ENCODE results near the gene ABLIM1. TPM values are rescaled to one million over a fixed set of nuclear protein-coding genes. Genes with fewer than 3 reads are reported as not detected.

ABLIM1 gene
- total and polyA plus RNA-seq, 10 of the 15 experiments (the other 5 are each of a cell fraction or from before 2014, with no cell fraction given) = 14.2 to 50.5 (median 28.1) TPM

DNA sequence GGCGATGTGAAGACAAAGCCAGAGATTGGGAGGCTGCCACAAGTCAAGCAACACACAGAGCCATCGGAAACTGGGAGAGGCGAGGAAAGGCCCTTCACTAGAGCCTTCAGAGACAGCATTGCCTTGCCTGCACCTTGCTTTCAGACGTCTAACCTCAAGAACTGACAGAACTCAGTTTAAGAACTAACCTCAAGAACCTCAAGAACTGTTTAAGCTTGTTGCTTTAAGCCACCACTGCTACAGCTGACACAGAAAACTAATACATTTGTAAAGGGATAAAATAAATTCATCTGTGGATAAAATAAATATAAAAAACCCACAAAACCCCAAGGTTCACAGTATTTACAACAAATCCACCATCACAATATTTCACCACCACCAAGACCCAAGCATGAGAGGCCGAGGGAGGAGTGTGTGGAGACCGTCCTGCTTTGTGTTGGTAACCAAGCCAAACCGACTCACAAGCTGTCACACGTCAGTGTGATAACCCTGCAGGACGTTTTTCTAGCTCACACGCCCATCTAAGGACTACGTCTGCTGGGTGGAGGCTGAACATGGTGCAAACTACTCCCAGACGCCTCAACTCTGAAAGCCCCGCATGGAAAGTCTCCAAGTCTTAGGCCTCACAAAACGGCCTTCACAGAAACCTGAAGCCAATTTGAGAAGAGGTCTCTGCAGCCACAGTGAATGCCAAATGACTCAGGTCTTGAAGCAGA, 116.8 kb downstream of the ABLIM1 start:
- no peak for DNase-seq (ENCODE audit: low read depth, low spot score)
- no peak overlapping the region for H3K9ac ChIP-seq (ENCODE audit: control insufficient read depth, insufficient read depth, low read length)
- no peaks in the 10 kb centered on the region for H3K36me3 ChIP-seq (ENCODE audit: control insufficient read depth in 2 of 2, insufficient read depth in 2 of 2, low read length in 1 of 2)
- ChIA-PET RAD21 (ENCODE audit: unreplicated experiment) (no interaction called here), POLR2A (interaction anchor here (0.6 kb wide), 1 partner anchor 1098 kb away, joined by 5 read pairs; no protein-coding TSS in a partner anchor), CTCF (interaction anchor here (0.8 to 2.0 kb wide), 6 partner anchors 9 to 244 kb away, joined by 3 to 9 read pairs (median 5); no protein-coding TSS in a partner anchor), SMC1A (ENCODE audit: uncharacterized antibody, unreplicated experiment) (interaction anchor here (1.9 to 2.8 kb wide), 4 partner anchors 14 to 237 kb away, joined by 7 to 10 read pairs (median 8); no protein-coding TSS in a partner anchor)
- no TSS peak for BruUV-seq (replicated peaks)
- peak; percentile 35 for ATAC-seq
- peak overlapping the region; percentile 21 for H2AFZ ChIP-seq (ENCODE audit: control insufficient read depth, low read depth, low read length)
- WGBS (ENCODE audit: insufficient coverage, insufficient replicate concordance, low lambda C conversion rate, missing lambda C conversion rate) = 49% methylated on average over 14 of the region's 14 CpGs
- in situ Hi-C loops (cut with MboI) = loop anchor here (10.0 to 25.0 kb wide), 2 partner anchors 104 to 584 kb away; no protein-coding TSS in a partner anchor
- peaks cover 2% of the 10 kb centered on the region; the same call in 1 of the 3 replicates for H3K9me3 ChIP-seq (replicated peaks; ENCODE audit: control insufficient read depth, insufficient read depth, low read length)
- TF ChIP-seq, protein P1, sequence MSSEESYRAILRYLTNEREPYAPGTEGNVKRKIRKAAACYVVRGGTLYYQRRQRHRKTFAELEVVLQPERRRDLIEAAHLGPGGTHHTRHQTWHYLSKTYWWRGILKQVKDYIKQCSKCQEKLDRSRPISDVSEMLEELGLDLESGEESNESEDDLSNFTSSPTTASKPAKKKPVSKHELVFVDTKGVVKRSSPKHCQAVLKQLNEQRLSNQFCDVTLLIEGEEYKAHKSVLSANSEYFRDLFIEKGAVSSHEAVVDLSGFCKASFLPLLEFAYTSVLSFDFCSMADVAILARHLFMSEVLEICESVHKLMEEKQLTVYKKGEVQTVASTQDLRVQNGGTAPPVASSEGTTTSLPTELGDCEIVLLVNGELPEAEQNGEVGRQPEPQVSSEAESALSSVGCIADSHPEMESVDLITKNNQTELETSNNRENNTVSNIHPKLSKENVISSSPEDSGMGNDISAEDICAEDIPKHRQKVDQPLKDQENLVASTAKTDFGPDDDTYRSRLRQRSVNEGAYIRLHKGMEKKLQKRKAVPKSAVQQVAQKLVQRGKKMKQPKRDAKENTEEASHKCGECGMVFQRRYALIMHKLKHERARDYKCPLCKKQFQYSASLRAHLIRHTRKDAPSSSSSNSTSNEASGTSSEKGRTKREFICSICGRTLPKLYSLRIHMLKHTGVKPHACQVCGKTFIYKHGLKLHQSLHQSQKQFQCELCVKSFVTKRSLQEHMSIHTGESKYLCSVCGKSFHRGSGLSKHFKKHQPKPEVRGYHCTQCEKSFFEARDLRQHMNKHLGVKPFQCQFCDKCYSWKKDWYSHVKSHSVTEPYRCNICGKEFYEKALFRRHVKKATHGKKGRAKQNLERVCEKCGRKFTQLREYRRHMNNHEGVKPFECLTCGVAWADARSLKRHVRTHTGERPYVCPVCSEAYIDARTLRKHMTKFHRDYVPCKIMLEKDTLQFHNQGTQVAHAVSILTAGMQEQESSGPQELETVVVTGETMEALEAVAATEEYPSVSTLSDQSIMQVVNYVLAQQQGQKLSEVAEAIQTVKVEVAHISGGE (CRISPR knock-in tag; IDR thresholded peaks at IDR 0.05) = no peak
- TF ChIP-seq KDM1A (IDR thresholded peaks at IDR 0.05; ENCODE audit: borderline replicate concordance) (no peak), POU2F2 (IDR thresholded peaks at IDR 0.05; ENCODE audit: borderline replicate concordance, low read depth, low read length) (no peak), ASH2L (IDR thresholded peaks at IDR 0.05; ENCODE audit: borderline replicate concordance, low read depth) (no peak), RUNX3 (IDR thresholded peaks at IDR 0.05; ENCODE audit: low read length) (peak; percentile 86), SRF (IDR thresholded peaks at IDR 0.05; ENCODE audit: low read depth in 2 of 2, low read length in 2 of 2) (0 out of 4 replicates have a peak, but pooled peaks have one; percentile 30 to 47)
- TF ChIP-seq, protein P2, sequence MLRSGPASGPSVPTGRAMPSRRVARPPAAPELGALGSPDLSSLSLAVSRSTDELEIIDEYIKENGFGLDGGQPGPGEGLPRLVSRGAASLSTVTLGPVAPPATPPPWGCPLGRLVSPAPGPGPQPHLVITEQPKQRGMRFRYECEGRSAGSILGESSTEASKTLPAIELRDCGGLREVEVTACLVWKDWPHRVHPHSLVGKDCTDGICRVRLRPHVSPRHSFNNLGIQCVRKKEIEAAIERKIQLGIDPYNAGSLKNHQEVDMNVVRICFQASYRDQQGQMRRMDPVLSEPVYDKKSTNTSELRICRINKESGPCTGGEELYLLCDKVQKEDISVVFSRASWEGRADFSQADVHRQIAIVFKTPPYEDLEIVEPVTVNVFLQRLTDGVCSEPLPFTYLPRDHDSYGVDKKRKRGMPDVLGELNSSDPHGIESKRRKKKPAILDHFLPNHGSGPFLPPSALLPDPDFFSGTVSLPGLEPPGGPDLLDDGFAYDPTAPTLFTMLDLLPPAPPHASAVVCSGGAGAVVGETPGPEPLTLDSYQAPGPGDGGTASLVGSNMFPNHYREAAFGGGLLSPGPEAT (IDR thresholded peaks at IDR 0.05; ENCODE audit: low read depth) = 0 out of 2 replicates have a peak, but pooled peaks have one; percentile 34
- TF ChIP-seq, protein P3, sequence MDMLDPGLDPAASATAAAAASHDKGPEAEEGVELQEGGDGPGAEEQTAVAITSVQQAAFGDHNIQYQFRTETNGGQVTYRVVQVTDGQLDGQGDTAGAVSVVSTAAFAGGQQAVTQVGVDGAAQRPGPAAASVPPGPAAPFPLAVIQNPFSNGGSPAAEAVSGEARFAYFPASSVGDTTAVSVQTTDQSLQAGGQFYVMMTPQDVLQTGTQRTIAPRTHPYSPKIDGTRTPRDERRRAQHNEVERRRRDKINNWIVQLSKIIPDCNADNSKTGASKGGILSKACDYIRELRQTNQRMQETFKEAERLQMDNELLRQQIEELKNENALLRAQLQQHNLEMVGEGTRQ (IDR thresholded peaks at IDR 0.05; ENCODE audit: borderline replicate concordance, low read depth, low read length) = no peak
- H3K27me3 ChIP-seq (replicated peaks in 1 of 2; ENCODE audit: control insufficient read depth in 2 of 2, insufficient read depth in 2 of 2, low read length in 1 of 2) = no peaks in the 10 kb centered on the region
- FAIRE-seq = peak; percentile 44
- peaks cover 51% of the 10 kb centered on the region for H3K4me1 ChIP-seq (ENCODE audit: control insufficient read depth, insufficient read depth, low read length)
- no peak overlapping the region for H3K27ac ChIP-seq (ENCODE audit: control insufficient read depth, insufficient read depth)
- no peaks in the 10 kb centered on the region for H4K20me1 ChIP-seq (ENCODE audit: control insufficient read depth, insufficient read depth)
- H3K4me3 ChIP-seq = no peak overlapping the region
- peak overlapping the region; percentile 51; the same call in 1 of the 2 replicates for H3K4me2 ChIP-seq (ENCODE audit: control insufficient read depth, insufficient read depth)
- intact Hi-C loops (cut with micrococcal nuclease; ENCODE audit: unreplicated experiment) = no loop called here
- no peaks in the 10 kb centered on the region for H3K79me2 ChIP-seq (ENCODE audit: control insufficient read depth, insufficient read depth, low read length)
